ENCODE data around the gene THBS1. TPM values are rescaled to one million over a fixed set of nuclear protein-coding genes. Genes with fewer than 3 reads are reported as not detected.
A peak's percentile ranks its signal among the peaks of the same experiment; 100 is the strongest.

Gene THBS1
- total RNA-seq, 2 donors from 2014 or later: 13.9 to 16.5 TPM

DNA sequence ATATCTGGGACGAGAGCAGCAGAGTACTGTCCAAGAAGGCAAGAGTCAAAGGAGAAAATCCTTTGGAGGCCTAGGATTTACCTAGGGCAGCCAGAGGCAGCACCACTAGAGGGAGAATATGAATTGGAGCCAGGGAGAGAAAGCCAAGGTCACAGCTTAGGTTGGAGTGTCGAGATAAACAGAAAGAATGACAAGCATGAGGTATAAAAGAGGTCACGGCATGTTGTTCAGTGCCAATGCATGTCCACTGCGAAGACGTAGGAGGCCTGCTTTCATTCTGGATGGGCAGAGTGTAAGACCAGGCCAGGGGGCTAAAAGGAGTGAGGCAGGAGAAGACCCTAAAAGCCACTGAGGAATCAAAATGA, 47.2 kb downstream of the THBS1 start:
- Mint-ChIP-seq H3K27me3 (ENCODE audit: insufficient read depth) (no peaks in the 10 kb centered on the region), H3K4me3 (no peak overlapping the region), H3K36me3 (ENCODE audit: low read depth) (no peaks in the 10 kb centered on the region), H3K27ac (no peak overlapping the region), H3K4me1 (peaks cover 10% of the 10 kb centered on the region), H3K9me3 (peaks cover 14% of the 10 kb centered on the region)
- WGBS, 2 experiments (ENCODE audit: insufficient coverage in 1 of 2, insufficient read length in 1 of 2): 91 to 100% methylated on average over 4 to 5 of the region's 5 CpGs
- Histone ChIP-seq H3K9me3 (ENCODE audit: control insufficient read depth, low read length) (peaks cover 16% of the 10 kb centered on the region), H3K9ac (ENCODE audit: extremely low read depth, low read length, poor library complexity, severe bottlenecking) (no peak overlapping the region), H3K27ac (ENCODE audit: low read depth, low read length) (no peak overlapping the region), H3K27me3 (ENCODE audit: control insufficient read depth, insufficient read depth, low read length, poor library complexity, severe bottlenecking) (no peaks in the 10 kb centered on the region), H3K36me3 (ENCODE audit: control insufficient read depth, insufficient read depth, low read length) (no peaks in the 10 kb centered on the region), H3K4me3 (ENCODE audit: low read length) (no peak overlapping the region), H3K4me1 (ENCODE audit: control insufficient read depth, insufficient read depth, low read length) (no peaks in the 10 kb centered on the region)
- TF ChIP-seq CTCF (conservative IDR thresholded peaks at IDR 0.05): peak; percentile 79
- peak; percentile 57 for DNase-seq

DNA sequence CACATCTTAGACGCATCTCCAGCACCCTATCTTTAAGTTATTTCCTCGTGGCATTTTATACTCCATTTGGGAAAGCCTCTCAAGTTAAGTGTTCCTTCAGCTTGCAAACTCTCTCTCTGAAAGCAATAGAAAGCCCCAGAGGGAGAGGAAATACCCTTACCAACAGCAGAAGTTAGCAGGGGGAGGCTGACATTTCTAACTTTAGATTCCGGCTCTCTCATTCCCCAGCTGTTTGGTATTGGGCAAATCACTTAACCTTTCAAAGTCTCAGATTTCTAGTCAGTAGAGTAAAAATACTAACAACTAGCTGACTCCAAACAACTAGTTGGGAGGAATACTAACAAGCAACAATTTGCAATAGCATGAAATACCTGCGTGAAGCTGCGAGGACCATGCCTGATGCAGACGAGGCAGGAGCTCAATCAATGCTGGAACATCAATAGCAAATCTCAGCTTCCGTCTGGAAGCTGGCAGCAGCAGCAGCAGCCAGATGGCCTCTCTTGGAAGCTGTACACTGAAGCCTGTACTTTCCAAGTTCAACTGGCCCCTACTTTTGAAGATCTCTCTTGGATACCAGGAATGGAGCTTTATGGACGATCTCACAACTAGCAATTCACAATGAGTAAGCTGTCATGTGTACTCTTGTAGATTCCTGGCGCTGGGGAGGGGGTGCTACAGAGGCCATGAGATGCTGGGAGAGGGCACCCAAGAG, 47.8 kb downstream of the THBS1 start:
- WGBS, 2 experiments (ENCODE audit: insufficient coverage in 1 of 2, insufficient read length in 1 of 2): 89 to 94% methylated on average over 8 to 9 of the region's 9 CpGs
- Mint-ChIP-seq H3K9me3 (peaks cover 14% of the 10 kb centered on the region), H3K4me3 (no peak overlapping the region), H3K27me3 (ENCODE audit: insufficient read depth) (no peaks in the 10 kb centered on the region), H3K27ac (no peak overlapping the region), H3K36me3 (ENCODE audit: low read depth) (no peaks in the 10 kb centered on the region), H3K4me1 (peaks cover 10% of the 10 kb centered on the region)
- Histone ChIP-seq H3K9me3 (ENCODE audit: control insufficient read depth, low read length) (peaks cover 16% of the 10 kb centered on the region), H3K27ac (ENCODE audit: low read depth, low read length) (no peak overlapping the region), H3K27me3 (ENCODE audit: control insufficient read depth, insufficient read depth, low read length, poor library complexity, severe bottlenecking) (no peaks in the 10 kb centered on the region), H3K9ac (ENCODE audit: extremely low read depth, low read length, poor library complexity, severe bottlenecking) (no peak overlapping the region), H3K36me3 (ENCODE audit: control insufficient read depth, insufficient read depth, low read length) (no peaks in the 10 kb centered on the region), H3K4me3 (ENCODE audit: low read length) (no peak overlapping the region), H3K4me1 (ENCODE audit: control insufficient read depth, insufficient read depth, low read length) (no peaks in the 10 kb centered on the region)
- no peak for DNase-seq
- TF ChIP-seq CTCF (conservative IDR thresholded peaks at IDR 0.05): no peak

- H3K36me3 ChIP-seq (ENCODE audit: control insufficient read depth, insufficient read depth, low read length): no peaks in the 10 kb centered on the region
- H3K4me1 ChIP-seq (ENCODE audit: control insufficient read depth, insufficient read depth, low read length): no peaks in the 10 kb centered on the region
- no peak for TF ChIP-seq CTCF (conservative IDR thresholded peaks at IDR 0.05)
- no peaks in the 10 kb centered on the region for H3K27me3 ChIP-seq (ENCODE audit: control insufficient read depth, insufficient read depth, low read length, poor library complexity, severe bottlenecking)
- no peak overlapping the region for H3K27ac ChIP-seq (ENCODE audit: low read depth, low read length)
- no peak overlapping the region for H3K27ac Mint-ChIP-seq
- no peak overlapping the region for H3K9ac ChIP-seq (ENCODE audit: extremely low read depth, low read length, poor library complexity, severe bottlenecking)
- no peak for DNase-seq
- no peak overlapping the region for H3K4me3 ChIP-seq (ENCODE audit: low read length)
- no peaks in the 10 kb centered on the region for H3K36me3 Mint-ChIP-seq (ENCODE audit: low read depth)
- peaks cover 14% of the 10 kb centered on the region for H3K9me3 Mint-ChIP-seq
- H3K4me3 Mint-ChIP-seq: no peak overlapping the region
- peaks cover 16% of the 10 kb centered on the region for H3K9me3 ChIP-seq (ENCODE audit: control insufficient read depth, low read length)
- WGBS, 2 experiments (ENCODE audit: insufficient coverage in 1 of 2, insufficient read length in 1 of 2): 95% methylated on average over 4 to 5 of the region's 5 CpGs
- peaks cover 10% of the 10 kb centered on the region for H3K4me1 Mint-ChIP-seq
- H3K27me3 Mint-ChIP-seq (ENCODE audit: insufficient read depth): no peaks in the 10 kb centered on the region
These were observed 48.5 kb downstream of the THBS1 start for GRCh38 chr15:39629371-39629770.
